ENCODE measurements around the gene USP14.

- TF ChIP-seq CTCF (IDR thresholded peaks at IDR 0.05) (no peak), HMGXB4 (CRISPR knock-in tag; IDR thresholded peaks at IDR 0.05; ENCODE audit: borderline replicate concordance) (no peak), ELK1 (IDR thresholded peaks at IDR 0.05; ENCODE audit: low read depth, low read length) (no peak), FOSL2 (IDR thresholded peaks at IDR 0.05) (no peak), FOSL2 (CRISPR knock-in tag; IDR thresholded peaks at IDR 0.05) (no peak), EP300 (IDR thresholded peaks at IDR 0.05) (no peak), SMC3 (IDR thresholded peaks at IDR 0.05) (no peak), POLR2A (IDR thresholded peaks at IDR 0.05; ENCODE audit: low read length) (peak; percentile 44), TP53 (CRISPR knock-in tag; IDR thresholded peaks at IDR 0.05) (no peak), MYC (IDR thresholded peaks at IDR 0.05; ENCODE audit: borderline replicate concordance, low read length) (peak; percentile 71), SREBF2 (IDR thresholded peaks at IDR 0.05) (no peak), USF2 (IDR thresholded peaks at IDR 0.05) (peak; percentile 81), MAFK (IDR thresholded peaks at IDR 0.05; ENCODE audit: partially characterized antibody) (peak; percentile 21)
These were observed at the start of gene USP14 for GRCh38 chr18:158128-159036.
